HCT116 (cell line): ENCODE data around the gene MCRIP2. TPM values are rescaled to one million over a fixed set of nuclear protein-coding genes. Genes with fewer than 3 reads are reported as not detected.

Experiments
- ATAC-seq: fragments of 200-7000 bp; cut with Tn5 transposase; 2 replicates; pipeline ENCODE4 v1.9.1; 2020; ENCODE audit warnings: mild to moderate bottlenecking, moderate library complexity
- BruUV-seq: library from RNA; stranded (reverse); fragments of 400-500 nt; replicated peaks from 2 replicates; lab custom pipeline; 2021; lab: Mats Ljungman, UMichigan
- CTCF ChIA-PET: fragments of 300-600 bp; sonication (Branson Sonifier 250); formaldehyde crosslinking; loops from one replicate; lab custom pipeline; 2021; ENCODE audit warnings: antibody characterized with exemption; lab: Charles Lee
- POLR2A ChIA-PET: fragments of 300-600, 350-600 bp; sonication (Branson Sonifier 250); formaldehyde crosslinking; loops from one replicate; lab custom pipeline; 2021; ENCODE audit warnings: antibody characterized with exemption; lab: Charles Lee
- RAD21 ChIA-PET, 2 experiments: fragments of 300-600 bp; sonication (Branson Sonifier 250); formaldehyde crosslinking; loops; one replicate each; lab custom pipeline; 2023; ENCODE audit warnings: low total read pairs in 2 of 2; ENCODE audit not compliant: uncharacterized antibody in 2 of 2, unreplicated experiment in 2 of 2, low non-redundant PET in 1 of 2; lab: Charles Lee
- DNase-seq: peaks from one replicate; pipeline ENCODE4 v3.0.0-alpha.2; 2010; ENCODE audit warnings: low read depth, low spot score
- H2AFZ ChIP-seq: fragments of 200-600 bp; shearing (Covaris generic), sonication (generic); 2 replicates; pipeline ENCODE4 v1.6.1; 2017; ENCODE audit warnings: low read depth, mixed run types, mixed read lengths, antibody characterized with exemption, low read length; ENCODE audit not compliant: poor library complexity, severe bottlenecking
- H3K27ac ChIP-seq: 2 replicates; pipeline ENCODE4 v1.5.1; 2012; ENCODE audit warnings: low read depth, low read length
- H3K27me3 ChIP-seq: fragments of 200-600 bp; sonication (generic); 2 replicates; pipeline ENCODE4 v1.6.1; 2016; ENCODE audit warnings: mixed run types, low read length, mixed read lengths; ENCODE audit not compliant: insufficient read depth
- H3K36me3 ChIP-seq, 2 experiments: fragments of 200-500 bp in 1 of 2; fragments of 200-600 bp in 1 of 2; sonication (Bioruptor generic) in 1 of 2; sonication (generic) in 1 of 2; 2 replicates each; pipeline versions ENCODE4 v1.5.1 to v1.6.1; 2014 to 2016; ENCODE audit warnings: low read length in 2 of 2, inconsistent platforms in 1 of 2, mixed read lengths in 1 of 2, mixed run types in 1 of 2; ENCODE audit not compliant: insufficient read depth in 2 of 2, control insufficient read depth in 1 of 2
- H3K4me1 ChIP-seq, 2 experiments: fragments of 200-600 bp in 1 of 2; sonication (generic) in 1 of 2; 2 replicates each; pipeline versions ENCODE4 v1.5.1 to v1.6.1; 2012 to 2017; ENCODE audit warnings: low read length in 2 of 2, inconsistent platforms in 1 of 2, mild to moderate bottlenecking in 1 of 2, mixed read lengths in 1 of 2, mixed run types in 1 of 2, moderate library complexity in 1 of 2; ENCODE audit not compliant: insufficient read depth in 2 of 2, control insufficient read depth in 1 of 2
- H3K4me2 ChIP-seq: fragments of 200-600 bp; sonication (generic); 2 replicates; pipeline ENCODE4 v1.6.1; 2017; ENCODE audit warnings: mixed run types, low read length, mixed read lengths
- H3K4me3 ChIP-seq, 2 experiments: fragments of 200-600 bp in 1 of 2; sonication (generic) in 1 of 2; replicated peaks in 1 of 2; 2 replicates each; pipeline ENCODE4 v1.5.1; 2011 to 2016; ENCODE audit warnings: low read length in 2 of 2, control low read depth in 1 of 2, low read depth in 1 of 2, mild to moderate bottlenecking in 1 of 2, mixed read lengths in 1 of 2, mixed run types in 1 of 2
- H3K79me2 ChIP-seq: fragments of 200-600 bp; sonication (generic); 2 replicates; pipeline ENCODE4 v1.6.1; 2017; ENCODE audit warnings: mild to moderate bottlenecking, mixed run types, low read length, moderate library complexity, mixed read lengths; ENCODE audit not compliant: insufficient read depth
- H3K9ac ChIP-seq: fragments of 200-600 bp; sonication (generic); 2 replicates; pipeline ENCODE4 v1.6.1; 2016; ENCODE audit warnings: low read length, mixed read lengths
- H3K9me2 ChIP-seq: fragments of 200-600 bp; sonication (generic), shearing (Covaris generic); 2 replicates; pipeline ENCODE4 v1.6.1; 2017; ENCODE audit warnings: mixed run types, mild to moderate bottlenecking, moderate library complexity; ENCODE audit not compliant: insufficient read depth
- H3K9me3 ChIP-seq, 2 experiments: fragments of 200-500 bp in 1 of 2; fragments of 200-600 bp in 1 of 2; sonication (Bioruptor generic) in 1 of 2; sonication (generic) in 1 of 2; 2 replicates each; pipeline ENCODE4 v1.6.1; 2014 to 2017; ENCODE audit warnings: low read length in 2 of 2, mixed read lengths in 2 of 2, inconsistent platforms in 1 of 2, low read depth in 1 of 2, mild to moderate bottlenecking in 1 of 2, mixed run types in 1 of 2, moderate library complexity in 1 of 2; ENCODE audit not compliant: control insufficient read depth in 1 of 2, insufficient read depth in 1 of 2
- H4K20me1 ChIP-seq: fragments of 200-600 bp; sonication (generic), shearing (Covaris generic); 2 replicates; pipeline ENCODE4 v1.6.1; 2017; ENCODE audit warnings: mixed run types, mild to moderate bottlenecking, moderate library complexity; ENCODE audit not compliant: insufficient read depth
- CEBPB ChIP-seq: IDR thresholded peaks from 2 replicates; pipeline ENCODE4 v1.6.1; 2012; ENCODE audit warnings: low read depth
- EGR1 ChIP-seq: IDR thresholded peaks from 2 replicates; pipeline ENCODE4 v1.6.1; 2012; ENCODE audit warnings: low read depth
- ELF1 ChIP-seq: IDR thresholded peaks from 2 replicates; pipeline ENCODE4 v1.6.1; 2012; ENCODE audit warnings: low read depth, borderline replicate concordance
- EZH2 ChIP-seq: fragments of 200-600 bp; sonication (generic); IDR thresholded peaks from 2 replicates; pipeline ENCODE4 v1.6.1; 2017; ENCODE audit warnings: antibody characterized with exemption, mixed run types
- EZH2phosphoT487 ChIP-seq: fragments of 200-600 bp; IDR thresholded peaks from 2 replicates; pipeline ENCODE4 v1.6.1; 2018; ENCODE audit warnings: antibody characterized with exemption, borderline replicate concordance
- FOSL1 ChIP-seq: IDR thresholded peaks from 2 replicates; pipeline ENCODE4 v1.6.1; 2012; ENCODE audit warnings: low read depth
- JUND ChIP-seq: IDR thresholded peaks from 2 replicates; pipeline ENCODE4 v1.6.1; 2012
- MAX ChIP-seq: IDR thresholded peaks from 2 replicates; pipeline ENCODE4 v1.6.1; 2012
- POLR2AphosphoS5 ChIP-seq: IDR thresholded peaks from 2 replicates; pipeline ENCODE4 v1.6.1; 2011; ENCODE audit warnings: mild to moderate bottlenecking, low read depth, low read length, moderate library complexity
- RAD21 ChIP-seq: IDR thresholded peaks from 2 replicates; pipeline ENCODE4 v1.6.1; 2012; ENCODE audit warnings: low read depth, mild to moderate bottlenecking
- REST ChIP-seq: IDR thresholded peaks from 2 replicates; pipeline ENCODE4 v1.6.1; 2012; ENCODE audit warnings: low read depth
- SIN3A ChIP-seq: IDR thresholded peaks from 2 replicates; pipeline ENCODE4 v1.6.1; 2012; ENCODE audit warnings: low read depth
- SP1 ChIP-seq: IDR thresholded peaks from 2 replicates; pipeline ENCODE4 v1.6.1; 2012; ENCODE audit warnings: low read depth
- SRF ChIP-seq: IDR thresholded peaks from 2 replicates; pipeline ENCODE4 v1.6.1; 2012; ENCODE audit warnings: low read depth
- TCF7L2 ChIP-seq: IDR thresholded peaks from 2 replicates; pipeline ENCODE4 v1.7.0; 2011; ENCODE audit warnings: borderline replicate concordance, inconsistent platforms; ENCODE audit not compliant: insufficient read depth, insufficient read length; ENCODE audit errors: extremely low read depth
- YY1 ChIP-seq: IDR thresholded peaks from 2 replicates; pipeline ENCODE4 v1.6.1; 2011; ENCODE audit warnings: low read length, low read depth, moderate library complexity, mild to moderate bottlenecking; ENCODE audit not compliant: insufficient replicate concordance; ENCODE audit errors: extremely low read depth
- ZFX ChIP-seq: fragments of 450-650 bp; IDR thresholded peaks from 2 replicates; pipeline ENCODE4 v1.6.1; 2017
- ZNF274 ChIP-seq: fragments of 200-500 bp; sonication (Bioruptor generic); IDR thresholded peaks from 2 replicates; pipeline ENCODE4 v1.6.1; 2014; ENCODE audit warnings: mild to moderate bottlenecking, low read depth, low read length, inconsistent platforms
- intact Hi-C: fragments of 100-400 bp; cut with micrococcal nuclease; formaldehyde crosslinking; loops from 2 replicates; pipeline ENCODE4 v1.10.0; 2022
- total RNA-seq: library from RNA; stranded (reverse); gene quantifications from one replicate; pipeline ENCODE4 v1.2.1, GENCODE V29; 2021; ENCODE audit not compliant: unreplicated experiment
- TF ChIP-seq, protein P1 (sequence below): IDR thresholded peaks from 2 replicates; pipeline ENCODE4 v1.6.1; 2012

MCRIP2 gene
- total RNA-seq, 1 experiment from 2014 or later = 34.9 TPM

- no peak for TF ChIP-seq ZNF274
These were observed 4.4 kb downstream of the MCRIP2 start (continued) for GRCh38 chr16:645852-646678.

- DNase-seq = no peak
- RAD21 ChIA-PET = no interaction called here
- H3K79me2 ChIP-seq = peaks cover 40% of the 10 kb centered on the region
- H3K4me1 ChIP-seq = peaks cover 19 to 55% of the 10 kb centered on the region in 2 experiments
- H3K4me3 ChIP-seq = no peak overlapping the region
- H3K9me3 ChIP-seq = no peaks in the 10 kb centered on the region
- intact Hi-C loops = no loop called here
- POLR2A ChIA-PET = no interaction called here
- BruUV-seq = no TSS peak
- H3K9me2 ChIP-seq = no peaks in the 10 kb centered on the region
- no peaks in the 10 kb centered on the region for H3K36me3 ChIP-seq
- no peaks in the 10 kb centered on the region for H3K27me3 ChIP-seq
- CTCF ChIA-PET = no interaction called here
- no peak for ATAC-seq
- no peaks in the 10 kb centered on the region for H4K20me1 ChIP-seq
- H3K27ac ChIP-seq = peak overlapping the region; percentile 96; the same call in 1 of the 2 replicates
- no peak overlapping the region for H2AFZ ChIP-seq
- no peak overlapping the region for H3K9ac ChIP-seq
- TF ChIP-seq SIN3A (no peak), FOSL1 (no peak), YY1 (no peak), TCF7L2 (no peak), SP1 (no peak), ELF1 (no peak), CEBPB (no peak), POLR2AphosphoS5 (no peak), SRF (no peak), EGR1 (no peak), JUND (no peak), EZH2 (no peak), ZFX (no peak), ZNF274 (no peak), REST (no peak), RAD21 (no peak), MAX (no peak), EZH2phosphoT487 (no peak)
- TF ChIP-seq, protein P1, sequence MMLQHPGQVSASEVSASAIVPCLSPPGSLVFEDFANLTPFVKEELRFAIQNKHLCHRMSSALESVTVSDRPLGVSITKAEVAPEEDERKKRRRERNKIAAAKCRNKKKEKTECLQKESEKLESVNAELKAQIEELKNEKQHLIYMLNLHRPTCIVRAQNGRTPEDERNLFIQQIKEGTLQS = no peak
- H3K4me2 ChIP-seq = no peak overlapping the region
These were observed 5.1 kb downstream of the MCRIP2 start for GRCh38 chr16:646679-647172.
